ENCODE results near the gene WDR27. TPM values are rescaled to one million over a fixed set of nuclear protein-coding genes. Genes with fewer than 3 reads are reported as not detected.

WDR27 gene
- total RNA-seq, 1 experiment from 2014 or later = 63.0 TPM

DNA sequence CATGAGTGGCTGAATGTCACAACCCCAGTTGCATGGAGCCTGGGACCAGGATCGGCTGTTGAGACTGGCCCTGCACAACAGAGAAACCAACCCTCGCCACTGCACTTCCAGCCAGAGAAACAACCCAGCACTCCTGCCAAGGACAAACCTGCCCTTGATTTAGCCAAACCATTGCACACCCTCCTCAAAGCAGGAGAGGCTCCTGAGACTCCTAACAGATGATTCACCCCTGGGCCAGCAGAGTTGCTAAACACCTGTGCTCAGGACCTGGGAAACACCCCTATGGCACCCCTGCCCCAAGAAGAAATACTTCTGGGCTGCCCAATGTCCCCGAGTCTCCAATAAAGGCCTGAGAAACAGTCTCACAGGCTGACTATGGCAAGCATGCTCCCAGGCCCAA, 17.8 kb downstream of the WDR27 start:
- no peak overlapping the region for H3K4me2 ChIP-seq (ENCODE audit: low read depth, low read length, poor library complexity, severe bottlenecking)
- no peak overlapping the region for H3K4me3 ChIP-seq (ENCODE audit: low read length)
- no peak overlapping the region for H2AFZ ChIP-seq (ENCODE audit: low read length)
- no peak for DNase-seq
- peaks cover 15% of the 10 kb centered on the region for H3K9me3 ChIP-seq (ENCODE audit: low read length)
- no peaks in the 10 kb centered on the region for H3K9me2 ChIP-seq (replicated peaks; ENCODE audit: insufficient read depth, low read length)
- no peak overlapping the region for H3K27ac ChIP-seq (ENCODE audit: low read length)
- no peaks in the 10 kb centered on the region for H3K4me1 ChIP-seq (ENCODE audit: low read length)
- H3K36me3 ChIP-seq (ENCODE audit: insufficient read depth, low read length) = peaks cover 63% of the 10 kb centered on the region
- peaks cover 79% of the 10 kb centered on the region for H3K79me2 ChIP-seq (ENCODE audit: low read length)
- no peaks in the 10 kb centered on the region for H4K20me1 ChIP-seq (ENCODE audit: insufficient read depth, low read depth, low read length)
- no peak overlapping the region for H3K9ac ChIP-seq (ENCODE audit: low read length)
- H3K27me3 ChIP-seq (ENCODE audit: low read length) = no peaks in the 10 kb centered on the region

DNA sequence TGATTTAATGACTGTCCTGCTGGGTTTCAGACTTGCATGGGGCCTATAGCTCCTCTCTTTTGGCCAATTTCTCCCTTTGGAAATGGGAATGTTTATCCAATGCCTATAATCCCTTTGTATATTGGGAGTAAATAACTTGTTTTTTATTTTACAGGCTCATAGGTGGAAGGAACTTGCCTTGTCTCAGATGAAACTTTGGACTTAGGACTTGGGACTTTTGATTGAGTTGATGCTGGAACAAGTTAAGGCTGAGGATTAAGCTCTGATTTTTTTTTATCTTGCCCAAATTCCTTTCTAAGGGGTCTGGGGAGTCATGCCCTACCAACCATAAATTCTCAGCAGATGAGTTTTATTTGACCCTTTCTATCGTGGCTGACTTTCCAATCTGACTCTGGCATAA, 23.5 kb downstream of the WDR27 start:
- H3K36me3 ChIP-seq (ENCODE audit: insufficient read depth, low read length) = peaks cover 15% of the 10 kb centered on the region
- no peak overlapping the region for H3K9ac ChIP-seq (ENCODE audit: low read length)
- H3K4me3 ChIP-seq (ENCODE audit: low read length) = no peak overlapping the region
- no peaks in the 10 kb centered on the region for H3K9me2 ChIP-seq (replicated peaks; ENCODE audit: insufficient read depth, low read length)
- no peaks in the 10 kb centered on the region for H3K27me3 ChIP-seq (ENCODE audit: low read length)
- no peaks in the 10 kb centered on the region for H3K9me3 ChIP-seq (ENCODE audit: low read length)
- no peaks in the 10 kb centered on the region for H4K20me1 ChIP-seq (ENCODE audit: insufficient read depth, low read depth, low read length)
- H3K27ac ChIP-seq (ENCODE audit: low read length) = no peak overlapping the region
- no peak overlapping the region for H3K4me2 ChIP-seq (ENCODE audit: low read depth, low read length, poor library complexity, severe bottlenecking)
- H3K4me1 ChIP-seq (ENCODE audit: low read length) = no peaks in the 10 kb centered on the region
- no peak overlapping the region for H2AFZ ChIP-seq (ENCODE audit: low read length)
- no peak for DNase-seq
- H3K79me2 ChIP-seq (ENCODE audit: low read length) = peaks cover 57% of the 10 kb centered on the region

DNA sequence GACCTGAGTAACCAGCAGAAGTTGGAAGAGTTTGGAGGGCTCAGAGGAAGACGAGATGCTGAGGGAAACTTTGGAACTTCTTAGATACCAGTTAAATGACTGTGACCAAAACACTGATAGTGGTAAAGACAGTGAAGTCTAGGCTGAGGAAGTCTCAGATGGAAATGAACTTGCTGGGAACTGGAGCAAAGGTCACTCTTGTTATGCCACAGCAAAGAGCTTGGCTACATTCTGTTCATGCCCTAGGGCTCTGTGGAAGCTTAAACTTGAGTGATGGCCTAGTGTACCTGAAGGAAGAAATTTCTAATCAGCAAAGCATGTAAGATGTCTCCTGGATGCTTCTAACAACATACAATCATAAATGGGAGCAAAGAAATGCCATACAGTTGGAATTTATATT, 24.7 kb downstream of the WDR27 start:
- Histone ChIP-seq H3K79me2 (ENCODE audit: low read length) (peaks cover 54% of the 10 kb centered on the region), H3K4me1 (ENCODE audit: low read length) (no peaks in the 10 kb centered on the region), H3K4me2 (ENCODE audit: low read depth, low read length, poor library complexity, severe bottlenecking) (no peak overlapping the region), H3K9me3 (ENCODE audit: low read length) (no peaks in the 10 kb centered on the region), H2AFZ (ENCODE audit: low read length) (no peak overlapping the region), H3K27me3 (ENCODE audit: low read length) (no peaks in the 10 kb centered on the region), H3K9me2 (replicated peaks; ENCODE audit: insufficient read depth, low read length) (no peaks in the 10 kb centered on the region), H3K9ac (ENCODE audit: low read length) (no peak overlapping the region), H3K4me3 (ENCODE audit: low read length) (no peak overlapping the region), H3K36me3 (ENCODE audit: insufficient read depth, low read length) (peaks cover 17% of the 10 kb centered on the region), H4K20me1 (ENCODE audit: insufficient read depth, low read depth, low read length) (no peaks in the 10 kb centered on the region), H3K27ac (ENCODE audit: low read length) (no peak overlapping the region)
- no peak for DNase-seq

DNA sequence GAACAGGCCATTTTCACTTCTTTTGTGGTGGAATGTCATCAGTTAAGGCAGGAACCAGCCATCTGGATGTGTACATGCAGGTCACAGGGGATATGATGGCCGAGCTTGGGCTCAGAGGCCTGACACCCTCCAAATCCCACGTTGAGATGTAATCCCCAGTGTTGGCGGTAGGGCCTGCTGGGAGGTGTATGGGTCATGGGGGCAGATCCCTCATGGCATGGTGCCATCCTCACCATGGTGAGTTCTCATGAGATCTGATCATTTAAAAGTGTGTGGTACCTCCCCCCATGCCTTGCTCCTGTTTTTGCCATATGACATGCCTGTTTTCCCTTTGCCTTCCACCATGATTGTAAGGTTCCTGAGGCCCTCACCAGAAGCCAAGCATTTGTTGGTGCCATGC, 26.8 kb downstream of the WDR27 start:
- no peak overlapping the region for H3K4me2 ChIP-seq (ENCODE audit: low read depth, low read length, poor library complexity, severe bottlenecking)
- no peak overlapping the region for H2AFZ ChIP-seq (ENCODE audit: low read length)
- no peaks in the 10 kb centered on the region for H3K27me3 ChIP-seq (ENCODE audit: low read length)
- H4K20me1 ChIP-seq (ENCODE audit: insufficient read depth, low read depth, low read length) = no peaks in the 10 kb centered on the region
- H3K9me2 ChIP-seq (replicated peaks; ENCODE audit: insufficient read depth, low read length) = no peaks in the 10 kb centered on the region
- peaks cover 19% of the 10 kb centered on the region; the same call in 1 of the 2 replicates for H3K36me3 ChIP-seq (ENCODE audit: insufficient read depth, low read length)
- no peaks in the 10 kb centered on the region for H3K4me1 ChIP-seq (ENCODE audit: low read length)
- H3K27ac ChIP-seq (ENCODE audit: low read length) = no peak overlapping the region
- no peak for DNase-seq
- H3K9ac ChIP-seq (ENCODE audit: low read length) = no peak overlapping the region
- no peak overlapping the region for H3K4me3 ChIP-seq (ENCODE audit: low read length)
- H3K79me2 ChIP-seq (ENCODE audit: low read length) = peaks cover 51% of the 10 kb centered on the region
- H3K9me3 ChIP-seq (ENCODE audit: low read length) = no peaks in the 10 kb centered on the region

DNA sequence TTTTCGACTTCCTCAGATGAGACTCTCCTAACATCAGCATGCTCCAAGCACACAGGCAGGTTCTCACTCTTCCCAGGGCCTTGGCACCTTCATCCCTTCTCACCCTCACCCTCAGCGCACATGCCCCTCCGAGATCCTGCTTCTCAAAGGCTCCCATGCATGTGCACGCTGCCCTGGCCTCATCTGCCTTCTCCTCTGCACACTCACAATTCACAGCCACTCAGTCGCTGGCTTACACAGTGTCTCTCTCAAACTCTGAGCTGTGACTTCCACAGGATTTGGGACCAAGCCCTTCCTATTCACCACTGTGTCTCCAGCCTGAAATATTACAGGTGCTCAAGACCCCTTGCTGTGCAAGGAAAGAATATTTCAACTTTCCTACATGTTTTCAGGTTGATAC, 30.3 kb downstream of the WDR27 start:
- Histone ChIP-seq H3K9me2 (replicated peaks; ENCODE audit: insufficient read depth, low read length) (no peaks in the 10 kb centered on the region), H4K20me1 (ENCODE audit: insufficient read depth, low read depth, low read length) (no peaks in the 10 kb centered on the region), H3K9ac (ENCODE audit: low read length) (no peak overlapping the region), H3K9me3 (ENCODE audit: low read length) (no peaks in the 10 kb centered on the region), H3K36me3 (ENCODE audit: insufficient read depth, low read length) (peaks cover 19% of the 10 kb centered on the region; the same call in 1 of the 2 replicates), H3K27me3 (ENCODE audit: low read length) (no peaks in the 10 kb centered on the region), H3K4me1 (ENCODE audit: low read length) (no peaks in the 10 kb centered on the region), H3K27ac (ENCODE audit: low read length) (no peak overlapping the region), H2AFZ (ENCODE audit: low read length) (no peak overlapping the region), H3K4me2 (ENCODE audit: low read depth, low read length, poor library complexity, severe bottlenecking) (no peak overlapping the region), H3K4me3 (ENCODE audit: low read length) (no peak overlapping the region), H3K79me2 (ENCODE audit: low read length) (peaks cover 31% of the 10 kb centered on the region)
- DNase-seq = no peak

DNA sequence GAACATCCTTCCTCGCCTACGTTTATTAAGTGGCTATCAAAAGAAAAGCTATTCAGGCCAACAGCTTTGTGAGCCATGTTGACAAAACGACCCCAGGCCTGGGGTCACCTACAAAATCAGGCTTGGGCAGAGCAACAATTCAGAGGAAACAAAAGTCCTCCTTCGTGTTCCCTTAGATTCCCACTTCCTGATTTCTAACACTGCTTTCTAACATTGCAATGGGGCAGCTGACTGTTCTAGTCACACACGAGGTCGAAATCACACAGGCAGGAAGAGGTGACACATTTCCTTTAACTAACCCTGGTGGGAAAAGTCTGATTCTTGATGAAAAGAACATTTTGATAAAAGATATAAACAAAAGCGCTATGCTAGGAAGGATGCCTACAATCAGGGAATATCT, 31.9 kb downstream of the WDR27 start:
- H3K27ac ChIP-seq (ENCODE audit: low read length) = no peak overlapping the region
- no peaks in the 10 kb centered on the region for H3K4me1 ChIP-seq (ENCODE audit: low read length)
- no peak overlapping the region for H2AFZ ChIP-seq (ENCODE audit: low read length)
- no peak for DNase-seq
- H3K79me2 ChIP-seq (ENCODE audit: low read length) = peaks cover 31% of the 10 kb centered on the region
- no peaks in the 10 kb centered on the region for H4K20me1 ChIP-seq (ENCODE audit: insufficient read depth, low read depth, low read length)
- H3K4me3 ChIP-seq (ENCODE audit: low read length) = no peak overlapping the region
- H3K27me3 ChIP-seq (ENCODE audit: low read length) = no peaks in the 10 kb centered on the region
- no peaks in the 10 kb centered on the region for H3K9me3 ChIP-seq (ENCODE audit: low read length)
- H3K36me3 ChIP-seq (ENCODE audit: insufficient read depth, low read length) = peaks cover 22% of the 10 kb centered on the region; the same call in 1 of the 2 replicates
- H3K4me2 ChIP-seq (ENCODE audit: low read depth, low read length, poor library complexity, severe bottlenecking) = no peak overlapping the region
- H3K9me2 ChIP-seq (replicated peaks; ENCODE audit: insufficient read depth, low read length) = no peaks in the 10 kb centered on the region
- no peak overlapping the region for H3K9ac ChIP-seq (ENCODE audit: low read length)

DNA sequence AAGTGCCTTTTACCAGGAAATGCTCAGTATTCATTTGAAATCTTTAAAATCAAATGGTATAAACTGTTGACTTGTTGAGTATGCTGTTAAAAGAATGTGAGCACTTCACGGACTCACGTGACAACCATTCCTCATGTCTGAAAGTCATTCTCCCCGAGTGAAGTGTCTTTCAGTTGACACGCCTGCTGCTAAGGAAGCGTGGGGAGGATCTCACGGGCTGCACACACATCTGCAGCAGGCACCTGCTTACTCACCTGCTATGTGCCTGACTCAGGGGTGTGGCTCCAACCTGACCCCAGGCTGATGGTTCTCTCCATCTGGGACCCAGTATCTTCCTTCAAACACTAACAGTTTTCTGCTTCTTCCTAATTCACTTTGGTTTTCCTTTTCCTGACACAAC, 32.7 kb downstream of the WDR27 start:
- H3K27ac ChIP-seq (ENCODE audit: low read length) = no peak overlapping the region
- no peak overlapping the region for H2AFZ ChIP-seq (ENCODE audit: low read length)
- no peak overlapping the region for H3K4me2 ChIP-seq (ENCODE audit: low read depth, low read length, poor library complexity, severe bottlenecking)
- H3K9me3 ChIP-seq (ENCODE audit: low read length) = no peaks in the 10 kb centered on the region
- H4K20me1 ChIP-seq (ENCODE audit: insufficient read depth, low read depth, low read length) = no peaks in the 10 kb centered on the region
- H3K4me1 ChIP-seq (ENCODE audit: low read length) = no peaks in the 10 kb centered on the region
- no peak overlapping the region for H3K9ac ChIP-seq (ENCODE audit: low read length)
- H3K4me3 ChIP-seq (ENCODE audit: low read length) = no peak overlapping the region
- H3K36me3 ChIP-seq (ENCODE audit: insufficient read depth, low read length) = peaks cover 22% of the 10 kb centered on the region; the same call in 1 of the 2 replicates
- DNase-seq = no peak
- H3K9me2 ChIP-seq (replicated peaks; ENCODE audit: insufficient read depth, low read length) = no peaks in the 10 kb centered on the region
- peaks cover 31% of the 10 kb centered on the region for H3K79me2 ChIP-seq (ENCODE audit: low read length)
- no peaks in the 10 kb centered on the region for H3K27me3 ChIP-seq (ENCODE audit: low read length)

DNA sequence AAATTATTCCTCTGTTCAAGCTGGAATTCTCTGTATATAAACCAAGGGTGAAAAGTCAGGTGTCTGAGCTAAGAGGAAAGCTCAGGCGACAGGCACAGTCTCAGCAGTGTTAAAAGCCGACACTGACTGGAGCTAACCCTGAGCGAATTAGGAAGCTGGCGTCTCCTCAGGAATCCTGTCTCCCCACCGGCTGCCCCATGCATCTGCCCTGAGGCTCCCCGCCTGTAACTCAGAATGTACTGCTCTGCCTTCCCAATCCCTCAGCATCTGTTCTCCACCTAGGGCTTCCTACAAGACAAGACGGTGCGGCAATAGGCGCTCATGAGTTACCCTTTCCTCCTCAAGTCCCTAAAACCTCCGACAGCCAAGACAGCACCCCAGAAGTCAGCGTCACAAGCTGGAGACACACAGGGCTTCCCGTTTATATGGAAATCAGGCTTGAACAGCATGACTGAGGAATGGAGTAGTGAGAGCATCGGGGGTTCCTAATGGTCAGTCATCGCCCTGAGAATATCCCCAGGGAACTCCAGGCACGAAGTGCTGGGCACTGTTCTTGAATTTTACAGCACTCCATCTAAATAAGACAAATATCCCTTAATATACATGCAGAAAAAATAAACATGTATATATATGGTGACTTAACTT, 33.5 kb downstream of the WDR27 start:
- no peaks in the 10 kb centered on the region for H3K9me3 ChIP-seq (ENCODE audit: low read length)
- no peak overlapping the region for H2AFZ ChIP-seq (ENCODE audit: low read length)
- no peaks in the 10 kb centered on the region for H3K27me3 ChIP-seq (ENCODE audit: low read length)
- DNase-seq = no peak
- H3K36me3 ChIP-seq (ENCODE audit: insufficient read depth, low read length) = peaks cover 24% of the 10 kb centered on the region; the same call in 1 of the 2 replicates
- H4K20me1 ChIP-seq (ENCODE audit: insufficient read depth, low read depth, low read length) = no peaks in the 10 kb centered on the region
- H3K4me3 ChIP-seq (ENCODE audit: low read length) = no peak overlapping the region
- H3K4me1 ChIP-seq (ENCODE audit: low read length) = no peaks in the 10 kb centered on the region
- H3K79me2 ChIP-seq (ENCODE audit: low read length) = peaks cover 25% of the 10 kb centered on the region; the same call in 1 of the 2 replicates
- H3K9ac ChIP-seq (ENCODE audit: low read length) = no peak overlapping the region
- no peak overlapping the region for H3K4me2 ChIP-seq (ENCODE audit: low read depth, low read length, poor library complexity, severe bottlenecking)
- no peak overlapping the region for H3K27ac ChIP-seq (ENCODE audit: low read length)
- no peaks in the 10 kb centered on the region for H3K9me2 ChIP-seq (replicated peaks; ENCODE audit: insufficient read depth, low read length)

Data from Karpas-422 (cell line).